GM21723 (cell line): Measurements from ENCODE around the gene MLKL.
A peak's percentile ranks its signal among the peaks of the same experiment; 100 is the strongest.

Experiments used
- ATAC-seq: cut with Tn5 transposase; IDR thresholded peaks from one replicate; pipeline ENCODE4 v1.9.1; 2021; ENCODE audit warnings: mild to moderate bottlenecking, moderate library complexity; ENCODE audit not compliant: unreplicated experiment

The MLKL gene

DNA sequence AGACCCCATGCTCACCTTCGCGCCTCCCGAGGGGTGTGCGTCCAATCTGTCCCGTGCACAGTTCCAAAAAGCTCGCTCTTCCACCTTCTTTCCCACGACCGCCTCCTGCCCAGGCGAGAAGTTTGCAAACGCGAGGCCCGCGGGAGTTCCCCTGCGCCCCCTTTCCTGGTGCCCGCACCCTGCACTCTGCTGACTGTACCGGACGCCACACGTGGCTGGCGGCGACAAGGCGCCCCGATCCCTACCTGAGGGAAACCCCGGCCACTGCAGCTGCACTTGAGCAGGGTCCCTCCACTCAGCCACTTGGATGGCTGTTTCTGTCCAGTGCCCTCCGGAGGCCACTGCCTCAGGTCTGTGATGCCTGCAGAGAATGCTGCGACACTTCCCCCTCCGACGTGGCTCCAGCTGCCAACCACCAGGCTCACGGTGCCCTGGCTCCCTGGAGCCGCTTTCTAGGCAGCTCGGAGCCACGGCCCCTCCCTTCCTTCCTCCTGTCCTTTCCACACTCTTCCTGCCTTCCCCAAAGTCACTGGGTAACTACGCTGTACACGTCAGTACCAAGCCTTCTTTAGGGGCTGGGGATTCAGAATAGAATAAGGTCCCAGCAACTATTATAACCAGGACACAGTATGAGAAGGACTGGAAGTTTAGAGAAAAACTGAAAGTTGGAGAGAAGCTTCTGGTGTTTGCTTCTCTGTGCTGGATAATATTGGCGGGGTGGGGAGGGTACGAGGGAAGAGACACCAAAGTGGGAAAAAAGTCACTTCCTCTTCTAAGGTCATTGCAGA lies at the start of gene MLKL:
MLKL (minus strand) TSS at position 425 of the 788 bp plus-strand sequence. CDS start 5,105 bp downstream, outside the sequence.
- ATAC-seq, result peak; percentile 54

DNA sequence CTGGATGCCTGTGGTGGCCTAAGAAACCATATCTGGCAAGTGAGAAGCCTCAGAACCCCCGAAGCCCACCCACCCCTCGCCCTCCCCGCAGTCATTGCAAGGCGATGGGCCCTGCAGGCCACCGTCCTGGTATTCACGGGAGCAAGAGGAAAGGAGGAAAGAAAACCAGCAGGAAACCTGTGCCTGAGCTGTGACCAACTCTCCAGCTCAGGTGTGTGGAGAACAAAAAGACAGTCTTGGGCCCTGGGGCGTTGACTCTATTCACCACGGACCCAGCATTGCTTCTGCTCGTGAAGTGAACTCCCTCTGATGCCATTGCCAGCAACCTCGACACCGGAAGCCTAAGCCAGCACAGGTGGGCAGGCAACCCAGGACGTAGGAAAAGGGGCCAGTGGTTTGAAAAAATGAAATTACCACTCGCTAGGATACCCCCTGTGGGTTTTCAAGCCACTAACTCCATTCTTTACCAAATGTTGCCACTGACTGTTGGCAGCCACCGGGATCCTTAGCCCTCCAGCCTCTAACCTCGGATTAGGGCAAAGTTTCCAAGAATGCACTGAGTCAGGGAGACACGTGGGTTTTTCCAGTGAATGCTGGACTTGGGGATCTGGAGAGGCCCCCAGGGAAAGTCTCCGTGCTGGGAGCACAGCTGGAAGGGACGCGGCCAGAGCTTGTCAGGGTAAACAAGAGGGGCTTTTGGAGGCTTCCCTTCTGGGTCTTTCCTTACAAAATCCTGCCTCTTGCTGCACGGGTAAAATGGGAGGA lies 48.8 kb upstream of the MLKL start:
- ATAC-seq, result no peak

DNA sequence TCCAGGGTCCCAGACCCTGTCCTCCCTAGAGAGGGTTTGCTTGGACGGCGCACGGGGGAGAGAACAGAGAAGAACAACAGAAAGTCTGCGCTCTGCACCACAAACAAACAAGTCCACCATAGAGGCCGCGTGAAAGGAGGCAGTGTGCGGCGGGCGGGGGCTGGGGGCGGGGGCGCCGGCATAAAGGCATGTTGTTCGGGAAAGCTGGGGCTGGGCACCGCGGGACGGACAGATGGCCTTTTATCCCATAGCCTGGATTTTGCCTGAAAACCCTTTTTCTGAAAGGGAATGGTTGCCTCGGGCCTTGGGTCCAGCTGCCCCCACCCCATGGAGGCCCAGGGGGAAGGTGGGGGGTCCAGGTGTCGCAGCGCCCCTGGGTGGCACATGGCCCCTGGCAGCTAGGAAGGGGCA lies 48.0 kb upstream of the MLKL start:
- ATAC-seq, result no peak

DNA sequence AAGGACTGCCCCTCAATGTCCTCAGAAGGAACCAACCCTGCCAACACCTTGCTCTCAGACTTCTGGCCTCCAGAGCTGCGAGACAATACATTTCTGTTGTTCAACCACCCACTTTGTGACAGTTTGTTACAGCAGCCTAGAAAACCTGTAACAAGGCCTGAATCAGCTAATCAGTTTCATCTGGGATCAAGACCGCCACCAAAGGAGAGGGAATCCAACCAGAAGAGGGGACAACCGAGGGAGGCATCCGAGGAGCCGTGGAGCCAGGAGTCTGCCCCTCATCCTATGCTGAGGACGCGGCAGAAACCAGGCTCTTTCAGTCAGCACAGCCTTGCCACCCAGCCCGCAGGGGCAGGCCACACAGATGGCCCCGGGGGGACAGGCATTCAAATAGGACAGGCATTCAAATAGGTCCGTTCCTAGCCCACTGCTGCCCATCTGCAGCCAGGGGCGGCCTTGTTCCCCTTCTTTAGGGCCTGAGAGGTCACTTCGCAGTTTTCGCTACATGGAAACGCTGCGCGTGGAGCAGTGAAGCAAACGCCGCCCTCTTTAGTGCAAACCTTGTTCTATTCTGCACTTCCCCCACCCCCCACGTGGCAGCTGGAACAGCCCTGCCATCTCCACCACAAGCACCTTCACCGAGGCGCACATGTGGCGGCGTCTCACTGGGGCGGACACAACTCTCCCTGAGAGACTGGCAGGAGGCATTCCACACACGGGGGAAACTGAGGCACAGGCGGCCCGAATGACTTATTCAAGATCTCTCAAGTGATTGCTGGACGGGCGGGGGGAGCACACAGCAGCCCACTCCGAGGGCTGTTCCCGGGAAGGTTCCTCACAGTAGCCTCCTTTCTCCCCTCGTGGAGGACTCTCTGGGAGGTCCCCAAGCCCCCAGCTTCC lies 47.3 kb upstream of the MLKL start:
- no peak for ATAC-seq

DNA sequence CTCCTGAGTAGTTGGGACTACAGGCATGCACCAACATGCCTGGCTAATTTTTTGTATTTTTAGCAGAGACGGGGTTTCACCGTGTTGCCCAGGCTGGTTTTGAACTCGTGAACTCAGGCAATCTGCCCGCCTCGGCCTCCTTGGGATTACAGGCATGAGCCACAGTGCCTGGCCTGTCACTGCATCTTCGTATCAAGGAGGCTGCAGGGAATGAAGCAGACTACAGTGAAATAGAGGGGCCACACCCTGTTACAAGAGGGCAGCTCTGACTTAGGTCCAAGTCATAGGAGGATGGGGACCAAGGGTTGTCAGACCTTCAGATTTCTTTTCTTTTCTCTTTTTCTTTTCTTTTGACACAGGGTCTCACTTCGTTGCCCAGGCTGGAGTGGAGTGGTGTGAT lies 45.3 kb upstream of the MLKL start:
- no peak for ATAC-seq

DNA sequence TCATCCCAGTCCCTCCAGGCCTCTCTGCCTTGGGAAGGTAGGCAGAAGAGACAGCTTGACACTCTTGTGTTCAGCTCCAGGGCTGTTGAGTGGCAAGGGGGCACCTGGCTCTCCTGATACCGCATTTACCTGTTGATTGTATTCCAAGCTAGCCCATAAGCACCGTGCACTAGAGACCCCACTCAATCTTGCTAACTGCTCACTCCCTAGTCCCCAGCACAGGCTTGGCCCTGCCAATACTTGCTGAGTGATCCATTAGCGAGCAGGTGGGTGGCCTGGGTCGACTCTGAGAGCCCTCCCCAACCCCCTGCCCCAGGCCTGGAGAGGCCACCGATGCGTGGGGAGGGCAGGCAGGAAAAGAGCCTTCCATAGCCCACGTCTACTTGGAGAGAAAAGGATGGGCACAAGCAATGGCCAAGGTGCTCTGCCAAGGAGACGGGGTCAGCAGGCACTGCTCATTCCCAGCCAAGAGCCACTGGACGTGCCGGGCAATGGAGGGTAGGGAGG lies 44.5 kb upstream of the MLKL start:
- ATAC-seq, result no peak

DNA sequence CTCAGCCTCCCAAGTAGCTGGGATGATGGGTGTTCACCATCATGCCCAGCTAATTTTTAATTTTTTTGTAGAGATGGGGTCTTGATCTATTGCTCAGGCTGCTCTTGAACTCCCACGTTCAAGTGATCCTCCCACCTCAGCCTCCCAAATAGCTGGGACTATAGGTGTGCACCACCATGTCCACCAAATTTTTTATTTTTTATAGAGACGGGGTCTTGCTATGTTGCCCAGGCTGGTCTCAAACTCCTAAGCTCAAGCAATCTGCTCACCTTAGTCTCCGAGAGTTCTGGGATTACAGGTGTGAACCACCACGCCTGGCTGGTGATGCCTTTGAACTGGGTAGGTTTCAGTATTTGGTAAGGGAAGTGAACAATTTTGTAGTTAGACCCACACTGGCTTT lies 43.9 kb upstream of the MLKL start:
- ATAC-seq, result no peak

DNA sequence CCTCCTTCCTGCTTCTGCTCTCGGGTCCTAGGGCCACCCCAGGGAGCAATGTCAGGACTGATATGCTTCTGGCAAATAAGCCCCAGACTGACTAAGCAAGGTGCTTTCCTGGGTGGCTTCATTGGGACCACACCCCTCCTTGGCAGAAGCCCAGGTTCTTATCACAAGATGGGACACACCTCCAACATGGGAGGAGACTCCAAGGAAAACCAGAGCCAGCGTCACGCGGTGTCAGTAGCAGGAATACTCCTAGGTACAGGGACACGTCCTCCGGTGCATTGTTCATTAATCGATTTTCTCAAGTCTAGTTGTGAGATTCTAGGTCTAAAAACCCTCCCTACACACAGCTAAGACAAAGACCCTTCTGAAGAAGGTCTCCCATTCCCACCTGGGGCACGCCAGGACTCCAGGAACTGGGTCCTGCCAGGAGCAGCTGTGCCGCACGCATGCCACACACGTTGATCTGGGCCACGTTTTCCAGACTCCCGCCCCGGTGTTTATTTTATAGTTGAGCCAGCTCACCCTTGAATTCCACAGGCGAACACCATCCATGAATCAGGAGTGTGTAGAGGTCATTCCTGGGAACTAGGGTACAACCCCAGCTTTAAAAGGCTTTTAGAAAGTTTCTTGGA lies 43.1 kb upstream of the MLKL start:
- no peak for ATAC-seq

DNA sequence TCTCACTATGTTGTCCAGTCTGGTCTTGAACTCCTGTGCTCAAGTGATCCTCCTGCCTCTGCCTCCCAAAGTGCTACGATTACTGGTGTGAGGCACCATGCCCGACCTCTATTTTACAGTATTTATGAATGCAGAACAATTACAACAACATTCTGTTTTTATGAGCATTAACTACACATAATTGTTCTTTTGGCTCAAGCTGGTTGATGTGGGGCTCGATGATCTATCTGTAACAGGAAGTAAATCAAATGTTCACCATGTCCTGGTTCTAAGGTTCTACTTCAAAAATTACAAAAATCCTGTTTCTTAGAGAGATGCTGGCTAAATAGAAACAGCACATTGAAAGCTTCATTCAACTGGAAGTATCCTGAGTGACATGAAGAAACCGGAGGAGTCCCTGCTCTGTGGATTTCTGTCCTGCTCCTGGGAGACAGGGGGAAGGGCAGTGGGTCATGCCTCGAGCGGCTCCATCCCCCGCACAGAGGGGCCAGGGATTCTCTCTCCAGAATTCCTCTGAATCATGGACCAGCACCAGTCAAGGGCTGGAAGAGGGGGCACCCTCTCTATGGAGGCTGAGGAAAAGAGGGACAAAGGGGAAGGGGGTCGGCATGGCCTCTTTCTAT lies 42.5 kb upstream of the MLKL start:
- ATAC-seq, result no peak

DNA sequence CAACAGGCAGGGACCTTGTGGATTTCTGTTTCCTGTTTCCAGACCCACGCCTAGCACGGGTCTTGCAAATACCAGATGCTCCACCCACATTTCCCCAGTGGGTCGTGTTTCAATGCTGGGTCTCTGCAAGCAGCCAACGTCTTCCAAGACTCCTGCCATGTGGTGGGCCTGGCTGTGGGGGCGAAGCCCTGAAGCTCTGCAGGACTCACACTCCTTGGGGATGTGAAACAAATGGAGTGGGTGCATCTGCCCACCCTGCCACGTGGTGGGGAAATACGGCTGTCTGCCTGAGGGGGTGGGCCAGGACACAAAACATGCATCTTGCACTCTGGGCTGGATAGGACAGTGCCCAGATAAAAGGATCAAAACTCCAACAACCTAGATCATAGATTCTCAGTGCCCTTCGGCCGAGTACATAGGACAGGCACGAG lies 41.4 kb upstream of the MLKL start:
- ATAC-seq, result no peak

DNA sequence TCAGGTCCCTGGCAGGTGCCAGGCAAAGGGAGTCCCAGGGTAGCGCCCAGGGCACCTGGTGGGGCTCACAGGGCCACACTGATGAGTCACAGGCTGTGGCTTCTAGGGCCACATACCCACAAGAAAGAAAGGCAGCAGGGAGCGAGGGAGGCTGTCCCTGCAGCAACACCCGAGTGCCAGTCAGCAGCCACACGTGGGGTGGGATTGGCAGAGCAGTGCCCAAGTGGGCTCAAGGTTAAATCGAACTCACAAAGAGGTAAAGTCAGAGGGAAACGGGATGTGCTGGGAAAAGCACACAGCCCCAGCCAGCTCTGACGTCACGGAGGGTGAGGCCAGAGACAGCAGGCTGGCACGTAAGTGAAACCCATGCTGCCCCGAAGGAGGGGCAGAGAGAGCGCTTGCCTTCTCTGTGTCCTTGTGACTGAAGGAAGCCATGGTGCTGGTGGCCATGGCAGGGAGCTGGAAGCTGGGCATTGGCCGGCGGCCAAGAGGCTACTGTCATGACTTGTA lies 40.2 kb upstream of the MLKL start:
- ATAC-seq, result no peak

DNA sequence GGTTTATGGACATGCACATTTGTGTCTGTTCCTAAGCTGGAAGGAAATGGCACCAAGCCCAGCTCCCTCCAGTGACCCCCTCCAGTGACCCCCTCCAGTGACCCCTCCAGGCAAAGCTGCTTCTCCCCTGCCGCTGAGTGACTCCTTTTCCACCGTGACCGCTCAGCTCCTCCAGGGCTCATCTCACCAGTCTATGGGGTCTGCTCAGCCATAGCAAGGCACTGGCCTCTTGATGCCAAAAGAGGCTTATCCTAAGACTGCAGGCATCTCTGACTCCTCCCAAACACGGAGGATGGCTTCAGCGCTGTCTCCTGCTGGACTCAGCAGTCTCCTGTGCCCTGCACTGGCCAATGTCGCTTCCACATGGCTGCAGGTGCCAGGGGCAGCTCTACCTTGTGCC lies 38.6 kb upstream of the MLKL start:
- ATAC-seq, result no peak

DNA sequence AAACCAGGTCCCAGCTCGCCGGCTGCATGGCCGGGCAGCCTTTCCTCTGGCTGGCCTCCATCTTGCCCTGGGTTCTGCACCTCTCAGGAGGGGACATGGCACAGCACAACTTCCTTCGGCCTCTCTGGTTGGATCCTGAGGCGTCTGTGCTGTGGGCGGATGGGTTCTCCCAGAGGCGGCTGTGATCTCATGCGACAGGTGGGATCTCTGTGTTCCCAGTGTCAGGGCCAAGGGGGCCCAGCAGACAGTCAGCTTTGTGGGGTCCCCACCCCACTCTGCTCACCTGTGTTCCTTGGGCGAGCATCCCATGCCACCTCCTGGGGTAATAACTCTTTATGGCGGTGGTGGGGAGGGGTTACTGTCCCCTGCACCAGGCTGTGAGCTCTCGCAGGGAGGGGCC lies 38.2 kb upstream of the MLKL start:
- no peak for ATAC-seq

DNA sequence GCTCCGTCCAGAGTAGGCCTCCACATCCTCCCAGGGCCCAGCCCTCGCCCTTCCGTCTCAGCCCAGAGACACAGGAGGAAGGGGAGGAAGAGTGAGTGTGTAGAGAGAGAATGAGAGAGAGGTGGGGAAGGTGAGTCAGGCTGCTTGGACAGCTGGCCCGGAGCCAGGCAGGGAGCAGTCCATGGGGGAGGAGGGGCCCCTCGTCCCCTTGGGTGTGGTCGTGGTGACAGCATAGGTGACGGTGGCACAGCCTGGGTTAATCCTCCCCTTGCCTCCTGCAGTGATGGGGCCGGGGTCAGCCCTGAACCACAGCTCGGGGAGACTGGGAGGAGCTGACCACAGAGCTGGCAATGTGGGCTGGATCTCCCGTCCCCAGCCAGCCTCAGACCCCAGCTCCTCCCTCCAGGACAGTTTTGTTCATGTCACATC lies 37.5 kb upstream of the MLKL start:
- no peak for ATAC-seq

DNA sequence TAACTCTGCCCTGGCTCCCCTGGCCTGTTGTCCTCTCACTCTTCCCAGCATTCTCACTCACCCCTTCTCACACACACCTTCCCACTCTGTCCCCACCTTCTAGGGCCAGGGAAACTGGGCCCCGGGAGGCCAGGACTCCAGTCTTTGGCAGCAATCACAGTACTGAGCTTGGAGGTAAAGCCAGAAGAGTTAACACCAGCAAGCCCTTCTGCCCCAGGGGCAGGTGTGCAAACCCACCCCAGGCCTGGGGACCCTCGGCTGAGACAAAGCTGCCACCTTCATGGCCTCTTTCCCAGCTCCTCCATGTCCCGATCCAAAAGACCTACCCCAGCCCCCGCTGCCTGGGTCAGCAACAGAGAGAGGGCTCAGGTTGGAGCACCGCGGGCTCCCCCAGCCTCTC lies 36.9 kb upstream of the MLKL start:
- no peak for ATAC-seq

DNA sequence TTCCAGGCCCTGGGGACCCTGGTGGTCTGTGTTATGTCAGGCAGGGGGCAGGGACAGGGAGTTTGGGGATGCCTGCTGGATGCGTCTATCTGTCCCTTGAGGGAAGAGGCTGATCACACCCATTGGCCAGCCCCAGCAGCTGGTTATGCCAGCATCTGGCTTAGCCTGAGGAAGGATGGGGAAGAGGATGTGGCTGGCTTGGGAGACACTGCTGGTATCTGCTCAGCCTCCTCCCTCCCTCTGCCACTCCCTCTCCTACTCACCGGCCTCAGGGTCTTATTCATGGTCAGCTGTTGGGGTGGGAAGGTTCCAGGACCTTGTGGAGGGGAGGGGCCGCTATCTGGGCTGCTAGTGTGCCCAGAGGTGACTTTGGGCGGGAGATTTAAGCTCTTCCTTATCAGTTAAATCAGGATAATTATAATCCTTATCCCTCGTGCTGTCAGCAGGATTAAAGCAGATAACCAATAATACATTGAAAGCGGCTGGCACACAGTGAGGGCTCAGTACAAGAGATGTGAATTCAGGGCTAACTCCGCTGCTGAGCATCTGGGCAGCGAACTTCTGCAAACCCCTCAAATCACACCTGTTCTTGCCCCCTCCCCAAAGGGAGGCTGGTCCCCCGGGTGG lies 36.0 kb upstream of the MLKL start:
- no peak for ATAC-seq

DNA sequence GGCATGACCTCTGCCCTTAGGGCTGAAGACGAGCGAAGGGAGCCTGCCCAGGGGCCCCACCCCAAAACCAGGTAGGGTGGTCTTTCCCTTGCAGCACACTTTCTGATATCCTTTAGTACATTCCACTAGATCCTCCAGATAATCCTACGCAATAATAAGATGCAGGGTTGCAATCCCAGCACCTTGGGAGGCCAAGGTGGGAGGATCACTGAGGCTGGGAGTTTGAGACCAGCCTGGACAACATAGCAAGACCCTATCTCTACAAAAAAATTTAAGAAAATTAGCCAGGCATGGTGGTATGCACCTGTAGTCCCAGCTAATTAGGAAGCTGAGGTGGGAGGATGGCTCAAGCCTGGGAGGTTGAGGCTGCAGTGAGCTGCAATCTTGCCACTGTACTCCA lies 34.9 kb upstream of the MLKL start:
- no peak for ATAC-seq

DNA sequence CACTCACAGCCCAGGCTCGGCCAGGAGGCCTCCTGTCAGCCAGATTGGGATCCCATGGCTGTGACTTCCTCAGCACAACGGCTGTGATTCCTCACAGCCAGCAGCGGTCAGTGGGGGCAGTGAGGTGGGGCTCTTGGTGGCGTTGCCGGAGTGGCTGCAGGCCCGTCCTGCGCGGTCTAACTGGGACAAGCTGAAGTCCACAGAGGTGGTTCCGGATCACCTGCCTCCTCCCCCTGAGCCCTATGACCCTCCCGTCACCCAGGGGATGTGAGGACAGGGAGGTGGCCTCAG lies 34.4 kb upstream of the MLKL start:
- no peak for ATAC-seq

DNA sequence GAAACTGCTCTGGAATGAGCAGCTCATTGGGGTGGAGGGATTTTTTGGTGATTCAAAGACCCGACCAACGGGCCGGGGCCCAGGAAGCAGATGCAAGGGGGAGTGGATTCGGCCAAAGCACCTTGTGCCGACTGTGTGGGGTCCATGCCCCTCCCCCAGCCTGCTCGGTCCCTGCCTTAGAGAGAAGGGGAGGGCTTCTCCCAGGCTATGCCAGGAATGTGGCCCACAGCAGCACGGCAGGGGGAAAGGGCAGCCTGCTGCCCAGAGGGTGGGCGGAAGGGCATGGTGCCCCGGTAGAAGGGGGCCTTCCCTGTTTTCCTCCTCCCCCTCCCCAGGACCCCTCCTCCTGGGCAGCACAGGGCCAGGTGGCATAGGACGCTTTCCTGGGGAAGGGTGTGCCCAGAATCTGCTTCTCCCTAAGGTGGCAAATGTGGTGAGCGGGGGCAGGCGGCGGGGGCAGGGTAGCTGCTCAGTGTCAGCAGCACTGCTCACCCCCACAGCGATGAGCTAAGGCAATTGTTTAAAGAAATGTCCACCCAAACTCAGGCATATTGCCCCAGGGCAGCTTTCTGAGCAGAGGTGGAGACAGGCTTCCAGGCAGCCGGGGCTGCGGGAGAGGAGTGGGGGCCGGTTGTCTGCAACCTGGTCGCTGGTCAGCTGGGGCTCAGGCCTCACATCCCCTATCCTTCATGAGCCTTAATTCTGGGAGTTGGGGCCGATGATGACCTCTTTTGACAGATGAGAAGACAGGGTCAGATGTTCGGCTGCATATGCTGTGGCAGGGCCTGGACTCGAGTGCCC lies 33.9 kb upstream of the MLKL start:
- ATAC-seq, result no peak
